GM18511 (cell line): ENCODE results near the gene AVL9.
A peak's percentile ranks its signal among the peaks of the same experiment; 100 is the strongest.
"Not testable (repeated sequence)": the region's sequence is repeated elsewhere in the genome, so short reads cannot be mapped to it uniquely, and the experiment has no call there.

ENCODE experiments used
- ATAC-seq: cut with Tn5 transposase; IDR thresholded peaks from one replicate; pipeline ENCODE4 v1.9.1; 2021; ENCODE audit warnings: mild to moderate bottlenecking, moderate library complexity; ENCODE audit not compliant: unreplicated experiment

Gene AVL9

DNA sequence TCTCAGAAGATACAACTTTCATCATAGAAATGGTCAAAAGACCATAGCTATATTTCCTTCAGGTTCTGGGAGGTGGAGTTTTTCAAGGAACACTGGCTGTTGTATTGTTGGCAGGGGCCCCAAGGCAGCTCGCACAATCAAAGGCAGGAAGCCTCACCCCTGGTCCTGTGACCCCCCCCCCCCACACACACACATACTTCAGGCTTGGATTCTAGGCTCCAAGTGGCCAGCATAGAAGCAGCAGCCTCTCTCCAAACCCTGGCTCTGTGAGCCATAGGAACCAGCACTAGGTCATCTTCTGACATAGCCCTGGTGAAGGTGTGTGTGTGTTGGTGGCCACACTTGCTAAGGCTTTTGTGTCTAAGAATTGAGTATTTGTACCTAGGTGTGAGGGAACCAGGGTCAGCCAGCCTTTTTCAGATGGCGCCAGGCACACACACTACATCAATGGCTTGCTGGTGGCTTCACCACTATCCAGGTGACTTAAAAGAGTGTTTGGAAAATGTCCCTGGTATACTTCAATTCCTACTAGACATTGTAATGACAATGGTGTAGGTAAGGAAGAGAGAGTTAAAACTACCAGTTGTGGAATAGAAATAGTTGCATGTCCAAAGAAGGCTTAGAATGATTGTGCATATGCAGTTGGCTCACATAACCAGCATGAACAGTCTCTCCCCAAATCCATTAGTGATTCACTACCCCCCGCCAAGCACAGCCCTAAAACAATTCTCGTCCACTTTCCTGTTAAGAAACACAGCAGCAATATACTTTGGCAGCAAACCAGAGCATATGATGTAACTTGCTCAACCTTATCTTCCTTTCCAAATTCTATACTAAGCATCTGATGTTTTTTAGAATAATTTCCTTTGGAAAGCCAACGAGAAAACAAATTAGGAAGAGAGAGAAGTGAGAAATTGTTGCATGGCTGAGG is 91.3 kb downstream of the AVL9 start:
- no peak for ATAC-seq

DNA sequence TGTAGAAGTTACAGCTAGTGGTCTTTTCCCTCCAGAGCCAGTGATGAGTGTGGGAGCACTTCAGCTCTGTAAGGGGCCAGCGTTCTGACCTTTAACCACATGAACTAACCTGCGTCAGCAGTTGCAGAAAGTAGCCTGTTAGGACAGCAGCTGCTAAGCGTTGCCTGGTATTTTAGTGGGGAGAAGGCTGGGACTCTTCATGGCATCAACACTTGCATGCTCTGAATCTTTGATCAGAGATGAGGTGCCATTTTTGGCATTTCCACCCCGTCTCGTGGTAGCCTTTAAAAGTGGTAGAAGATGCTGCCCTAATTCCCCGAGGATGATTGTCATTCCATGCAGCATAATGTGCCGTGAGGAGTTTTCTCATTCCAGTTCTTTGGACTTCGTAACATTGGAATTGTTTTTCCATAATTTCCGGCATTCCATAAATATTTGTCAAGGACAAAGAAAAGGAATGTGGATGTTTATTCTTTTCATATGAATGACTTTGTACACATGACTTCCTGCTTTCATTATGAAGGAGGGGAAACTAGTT is 92.2 kb downstream of the AVL9 start:
- no peak for ATAC-seq

GRCh38 chr7:32588657-32589056 is 93.4 kb downstream of the AVL9 start:
- peak; percentile 74 for ATAC-seq

DNA sequence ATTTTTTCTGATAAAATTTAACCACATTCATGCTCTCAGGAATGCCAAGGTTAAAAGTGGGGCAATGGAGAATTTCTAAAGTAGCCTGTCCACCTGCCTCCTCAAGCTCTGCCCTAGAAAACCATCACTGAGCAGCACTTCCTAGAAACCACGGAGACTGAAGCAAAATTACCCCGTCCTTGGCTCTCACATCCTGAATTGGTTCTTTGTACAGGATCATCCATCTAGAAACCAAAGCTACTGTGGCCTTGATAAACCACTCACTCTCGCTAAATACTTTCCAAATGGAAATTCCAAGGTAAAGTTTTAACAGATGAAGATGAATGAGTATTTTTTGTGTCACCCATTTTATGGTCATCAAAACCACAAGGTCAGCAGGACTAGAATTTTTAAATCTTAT is 96.6 kb downstream of the AVL9 start:
- no peak for ATAC-seq

DNA sequence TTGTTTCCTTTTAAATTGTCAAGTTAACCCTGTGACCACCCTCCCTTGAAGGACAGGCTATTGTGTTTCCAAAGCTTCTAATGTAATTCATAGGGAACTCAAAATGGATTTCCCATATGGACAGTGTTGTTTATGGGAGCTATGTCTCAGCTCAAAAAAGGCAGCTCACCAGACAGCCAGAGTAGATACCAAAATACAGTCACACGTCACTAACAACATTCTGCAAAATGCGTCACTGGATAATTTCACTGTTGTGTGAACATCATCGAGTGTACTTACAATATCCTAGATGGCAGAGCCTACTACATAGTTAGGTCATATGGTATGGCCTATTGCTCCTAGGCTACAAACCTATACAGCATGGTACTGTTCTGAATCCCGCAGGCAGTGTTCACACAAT is 97.4 kb downstream of the AVL9 start:
- no peak for ATAC-seq

DNA sequence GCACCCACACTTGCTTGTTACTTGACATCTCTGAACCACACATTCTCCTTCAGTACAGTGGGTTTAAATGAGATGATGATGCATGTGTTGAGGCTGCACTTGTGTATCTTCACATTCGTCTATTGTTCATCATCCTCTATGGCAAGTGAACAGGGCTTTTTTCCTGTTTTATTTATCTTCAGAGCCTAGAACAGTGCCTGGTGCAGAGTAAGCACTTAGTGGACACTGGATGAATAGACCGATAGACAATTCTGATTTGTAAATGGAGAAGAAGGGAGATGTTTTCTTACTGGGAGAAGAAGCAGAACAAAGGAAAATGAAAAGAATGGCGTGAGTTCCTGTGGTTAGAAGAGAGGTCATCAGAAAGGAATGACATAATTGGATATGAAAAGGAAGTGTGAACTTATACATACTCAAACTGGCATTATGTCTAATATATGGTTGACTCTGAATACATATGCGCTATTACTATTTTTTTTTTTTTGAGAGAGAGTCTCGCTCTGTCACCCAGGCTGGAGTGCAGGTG is 99.7 kb downstream of the AVL9 start:
- no peak for ATAC-seq

DNA sequence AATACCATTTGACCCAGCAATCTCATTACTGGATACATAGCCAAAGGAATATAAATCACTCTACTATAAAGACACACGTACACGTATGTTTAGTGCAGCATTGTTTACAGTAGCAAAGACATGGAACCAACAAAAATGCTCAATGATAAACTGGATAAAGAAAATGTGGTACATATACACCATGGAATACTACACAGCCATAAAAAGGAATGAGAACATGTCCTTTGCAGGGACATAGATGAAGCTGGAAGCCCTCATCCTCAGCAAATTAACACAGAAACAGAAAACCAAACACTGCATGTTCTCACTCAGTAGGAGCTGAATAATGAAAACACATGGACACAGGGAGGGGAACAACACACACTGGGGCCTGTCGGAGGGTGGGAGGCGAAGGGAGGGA is 105.9 kb downstream of the AVL9 start:
- not testable (repeated sequence) for ATAC-seq

DNA sequence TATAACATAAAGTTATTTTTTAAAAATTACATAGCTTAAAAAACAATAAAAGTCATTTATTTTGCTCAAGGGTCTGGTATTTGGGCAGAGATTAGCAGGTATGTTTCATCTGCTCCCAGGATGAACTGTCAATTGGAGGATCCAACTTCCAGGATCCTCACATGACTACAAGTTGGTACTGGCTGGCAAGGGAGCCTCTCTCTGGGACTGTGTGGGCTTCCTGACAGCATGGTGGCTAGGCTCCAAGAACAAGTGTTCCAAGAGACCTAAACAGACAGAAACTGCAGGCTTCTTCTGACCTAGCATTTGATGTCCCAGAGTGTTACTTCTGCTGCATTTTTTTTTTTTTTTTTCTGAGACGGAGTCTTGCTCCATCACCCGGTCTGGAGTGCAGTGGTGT is 107.2 kb downstream of the AVL9 start:
- no peak for ATAC-seq

- ATAC-seq: not testable (repeated sequence)
These were observed 108.2 kb downstream of the AVL9 start for GRCh38 chr7:32603492-32603891.

DNA sequence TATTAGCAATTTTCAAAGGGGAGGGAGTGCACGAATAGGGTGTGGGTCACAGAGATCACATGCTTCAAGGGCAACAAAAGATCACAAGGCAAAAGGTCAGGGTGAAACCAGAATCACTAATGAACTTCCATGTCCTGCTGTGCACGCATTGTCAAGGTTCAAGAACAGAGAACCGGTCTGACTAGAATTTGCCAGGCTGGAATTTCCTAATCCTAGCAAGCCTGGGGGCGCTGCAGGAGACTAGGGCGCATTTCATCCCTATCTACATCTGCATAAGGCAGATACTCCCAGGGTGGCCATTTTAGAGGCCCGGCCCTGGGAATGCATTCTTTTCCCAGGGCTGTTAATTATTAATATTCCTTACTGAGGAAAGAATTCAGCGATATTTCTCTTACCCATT is 108.8 kb downstream of the AVL9 start:
- ATAC-seq: not testable (repeated sequence)

DNA sequence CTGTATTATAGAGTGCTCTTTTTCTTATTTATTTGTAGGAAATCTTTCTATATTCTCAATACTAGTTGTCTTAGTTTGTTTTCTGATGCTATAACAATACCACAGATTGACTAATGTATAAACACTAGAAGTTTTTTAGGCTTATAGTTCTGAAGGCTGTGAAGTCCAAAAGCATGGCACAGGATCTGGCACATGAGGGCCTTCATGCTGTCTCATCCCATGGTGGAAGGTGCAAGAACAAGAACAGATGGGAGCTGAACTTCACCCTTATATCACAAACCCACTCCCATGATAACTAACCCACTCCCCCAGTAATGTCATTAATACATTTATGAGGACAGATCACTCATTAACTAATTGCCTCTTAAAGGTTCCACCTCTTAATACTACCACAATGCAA is 109.7 kb downstream of the AVL9 start:
- no peak for ATAC-seq

DNA sequence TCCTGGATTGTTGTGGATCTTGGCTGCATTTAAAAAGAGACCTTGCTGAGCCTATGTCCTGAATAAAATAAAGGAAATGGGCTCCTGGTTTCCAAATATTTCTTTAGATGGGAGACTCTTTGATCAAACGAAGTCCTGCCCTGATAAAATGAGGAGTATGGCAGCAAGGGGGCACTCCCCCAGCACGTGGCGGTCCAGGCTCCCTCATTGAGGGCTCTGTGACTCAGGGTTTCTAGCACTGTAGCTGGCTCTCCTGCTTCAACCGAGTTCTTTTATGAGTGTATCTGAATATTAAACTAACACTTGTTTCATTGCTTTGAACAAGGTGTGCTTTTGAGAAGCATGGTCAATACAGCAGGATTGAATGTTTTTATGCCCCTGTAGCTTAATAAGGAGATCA is 114.2 kb downstream of the AVL9 start:
- no peak for ATAC-seq

DNA sequence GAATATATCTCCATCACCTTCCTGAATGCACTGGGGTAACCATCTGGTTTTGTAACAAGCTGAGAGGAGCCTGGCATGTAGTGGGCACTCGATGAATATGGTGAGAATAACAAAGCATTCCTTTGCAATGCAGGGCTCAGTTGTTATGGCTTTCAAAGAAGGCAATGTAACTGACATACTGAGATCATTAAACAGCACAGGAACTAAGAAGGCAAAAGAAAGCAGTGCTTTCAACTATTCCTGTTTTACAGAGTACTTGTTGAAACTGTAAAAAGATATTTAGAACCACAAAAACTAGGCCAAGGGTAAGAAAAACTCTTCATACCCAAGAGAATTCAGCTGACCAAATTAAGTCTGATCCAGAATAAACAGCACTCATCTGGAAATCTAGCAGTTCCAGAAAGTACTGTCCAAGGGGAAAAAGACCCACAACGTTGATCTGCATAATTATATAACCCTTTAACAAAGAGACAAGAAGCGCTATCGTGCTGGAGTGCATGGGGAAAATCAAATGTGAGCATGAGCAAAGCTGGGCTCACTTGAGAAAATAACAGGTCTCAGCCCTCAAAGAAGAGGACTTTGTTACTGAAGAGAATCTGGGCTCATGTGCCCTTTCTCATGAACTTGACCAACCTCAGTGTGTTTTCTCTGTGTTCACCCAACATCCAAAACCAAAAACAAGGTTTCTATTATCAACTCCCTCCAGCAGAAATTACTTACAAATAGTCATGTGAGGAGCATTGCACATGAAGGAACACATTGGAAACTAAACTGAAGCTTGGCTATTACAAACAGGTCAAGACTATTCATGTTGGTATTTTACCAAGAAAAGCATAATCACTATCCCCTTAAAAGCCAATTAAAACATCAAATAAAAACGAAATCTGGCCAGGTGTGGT is 116.2 kb downstream of the AVL9 start:
- ATAC-seq: no peak

- no peak for ATAC-seq
These were observed 121.3 kb downstream of the AVL9 start for GRCh38 chr7:32616625-32617024.

- ATAC-seq: no peak
These were observed 123.2 kb downstream of the AVL9 start for GRCh38 chr7:32618470-32618869.

- ATAC-seq: no peak
These were observed 123.7 kb downstream of the AVL9 start for GRCh38 chr7:32618987-32619386.

- ATAC-seq: not testable (repeated sequence)
These were observed 124.1 kb downstream of the AVL9 start for GRCh38 chr7:32619416-32619815.

- no peak for ATAC-seq
These were observed 135.7 kb downstream of the AVL9 start for GRCh38 chr7:32631021-32631420.

- not testable (repeated sequence) for ATAC-seq
These were observed 136.6 kb downstream of the AVL9 start for GRCh38 chr7:32631590-32632497.

DNA sequence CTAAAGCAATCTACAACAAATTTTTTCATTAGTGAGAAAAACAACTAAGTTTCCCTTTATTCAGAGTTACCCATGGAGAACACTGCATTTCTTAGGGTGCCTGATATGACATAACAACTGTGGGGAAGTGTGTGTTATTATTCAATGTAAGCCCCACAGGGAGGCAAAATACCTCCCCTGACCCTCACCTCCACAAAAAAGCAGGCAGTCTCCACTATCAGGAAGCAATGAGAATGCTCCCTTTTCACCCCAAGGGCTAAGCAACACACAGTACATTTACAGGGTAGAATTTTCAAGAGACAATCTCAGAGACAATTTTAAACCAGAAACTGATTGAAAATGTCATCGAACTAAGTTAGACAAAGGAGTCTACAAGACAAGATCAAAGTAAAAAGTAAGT is 138.2 kb downstream of the AVL9 start:
- not testable (repeated sequence) for ATAC-seq
